ENCODE results near the gene NKIRAS2.

DNA sequence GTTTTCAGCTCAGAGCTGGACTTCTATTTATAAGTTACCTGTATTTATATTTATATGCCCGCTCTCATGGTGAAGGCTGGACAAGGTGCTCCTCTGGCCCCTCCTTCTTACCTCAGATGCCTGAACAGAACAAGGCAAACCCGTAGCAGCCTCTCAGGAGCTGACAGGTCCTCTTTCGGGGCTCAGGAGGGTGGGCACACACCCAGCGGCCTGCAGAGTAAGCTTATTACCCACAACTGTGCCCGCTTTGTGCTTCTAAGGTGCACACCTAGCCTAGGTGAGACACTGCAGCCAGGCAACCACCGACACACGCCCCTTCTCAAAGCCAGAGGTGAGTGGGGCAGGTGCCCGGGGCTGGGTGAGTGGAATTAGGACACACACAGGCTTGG lies 5.3 kb downstream of the NKIRAS2 start:
- TF ChIP-seq, protein P1, sequence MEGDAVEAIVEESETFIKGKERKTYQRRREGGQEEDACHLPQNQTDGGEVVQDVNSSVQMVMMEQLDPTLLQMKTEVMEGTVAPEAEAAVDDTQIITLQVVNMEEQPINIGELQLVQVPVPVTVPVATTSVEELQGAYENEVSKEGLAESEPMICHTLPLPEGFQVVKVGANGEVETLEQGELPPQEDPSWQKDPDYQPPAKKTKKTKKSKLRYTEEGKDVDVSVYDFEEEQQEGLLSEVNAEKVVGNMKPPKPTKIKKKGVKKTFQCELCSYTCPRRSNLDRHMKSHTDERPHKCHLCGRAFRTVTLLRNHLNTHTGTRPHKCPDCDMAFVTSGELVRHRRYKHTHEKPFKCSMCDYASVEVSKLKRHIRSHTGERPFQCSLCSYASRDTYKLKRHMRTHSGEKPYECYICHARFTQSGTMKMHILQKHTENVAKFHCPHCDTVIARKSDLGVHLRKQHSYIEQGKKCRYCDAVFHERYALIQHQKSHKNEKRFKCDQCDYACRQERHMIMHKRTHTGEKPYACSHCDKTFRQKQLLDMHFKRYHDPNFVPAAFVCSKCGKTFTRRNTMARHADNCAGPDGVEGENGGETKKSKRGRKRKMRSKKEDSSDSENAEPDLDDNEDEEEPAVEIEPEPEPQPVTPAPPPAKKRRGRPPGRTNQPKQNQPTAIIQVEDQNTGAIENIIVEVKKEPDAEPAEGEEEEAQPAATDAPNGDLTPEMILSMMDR (IDR thresholded peaks at IDR 0.05; ENCODE audit: insufficient read depth, low read length, poor library complexity, severe bottlenecking), result no peak
- TF ChIP-seq EZH2phosphoT487 (conservative IDR thresholded peaks at IDR 0.05; ENCODE audit: low read length), result no peak

Measured in SU-DHL-6 (cell line).